NT2/D1 (cell line): ENCODE results near the gene IL6ST.

Experiments
- DNase-seq: peaks from one replicate; pipeline ENCODE4 v3.0.0-alpha.2; 2011; ENCODE audit warnings: low read depth, low spot score
- H3K27me3 ChIP-seq: 2 replicates; pipeline ENCODE4 v1.6.0; 2011; ENCODE audit warnings: mild to moderate bottlenecking; ENCODE audit not compliant: insufficient read length, insufficient read depth
- H3K36me3 ChIP-seq: 2 replicates; pipeline ENCODE4 v1.6.1; 2011; ENCODE audit warnings: mild to moderate bottlenecking, low read length, mixed read lengths; ENCODE audit not compliant: insufficient read depth, insufficient read length
- H3K4me1 ChIP-seq: 2 replicates; pipeline ENCODE4 v1.5.1; 2011; ENCODE audit not compliant: insufficient read depth, insufficient read length
- H3K4me3 ChIP-seq: 2 replicates; pipeline ENCODE4 v1.5.1; 2011; ENCODE audit warnings: low read depth; ENCODE audit not compliant: insufficient read length
- H3K9ac ChIP-seq: 2 replicates; pipeline ENCODE4 v1.6.0; 2011; ENCODE audit warnings: low read depth; ENCODE audit not compliant: insufficient read length
- H3K9me3 ChIP-seq: 2 replicates; pipeline ENCODE4 v1.5.1; 2011; ENCODE audit warnings: mild to moderate bottlenecking, low read length; ENCODE audit not compliant: insufficient read depth
- SUZ12 ChIP-seq: IDR thresholded peaks from 2 replicates; pipeline ENCODE4 v1.6.1; 2011; ENCODE audit not compliant: insufficient read length, insufficient read depth; ENCODE audit errors: extremely low read depth
- YY1 ChIP-seq: IDR thresholded peaks from 2 replicates; pipeline ENCODE4 v1.6.1; 2011; ENCODE audit not compliant: insufficient read length, insufficient read depth
- ZNF274 ChIP-seq: IDR thresholded peaks from 2 replicates; pipeline ENCODE4 v1.6.1; 2011; ENCODE audit warnings: mild to moderate bottlenecking, low read depth, low read length

The IL6ST gene

DNA sequence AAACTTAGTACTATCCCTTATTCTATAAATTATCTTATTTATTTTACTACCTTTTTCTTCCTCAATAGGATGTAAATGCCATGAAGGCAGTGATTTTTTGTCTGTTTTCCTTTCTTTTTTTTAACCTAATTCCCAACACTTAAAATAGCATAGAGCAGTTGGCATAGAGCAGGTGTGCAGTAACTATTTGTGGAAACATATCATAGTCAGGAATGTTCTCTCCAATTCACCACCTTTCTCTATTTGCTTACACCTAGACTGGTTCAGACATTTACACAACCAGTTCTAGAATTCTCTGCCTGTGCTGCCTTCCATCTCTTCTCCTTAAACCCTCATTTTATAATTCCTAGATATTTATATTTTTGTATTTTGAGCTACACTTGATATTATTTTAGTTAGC is 94.0 kb downstream of the IL6ST start:
- Histone ChIP-seq H3K27me3 (no peaks in the 10 kb centered on the region), H3K9me3 (no peaks in the 10 kb centered on the region), H3K36me3 (no peaks in the 10 kb centered on the region), H3K4me1 (no peaks in the 10 kb centered on the region), H3K9ac (no peak overlapping the region), H3K4me3 (no peak overlapping the region)
- TF ChIP-seq ZNF274 (no peak), YY1 (no peak), SUZ12 (no peak)
- no peak for DNase-seq

DNA sequence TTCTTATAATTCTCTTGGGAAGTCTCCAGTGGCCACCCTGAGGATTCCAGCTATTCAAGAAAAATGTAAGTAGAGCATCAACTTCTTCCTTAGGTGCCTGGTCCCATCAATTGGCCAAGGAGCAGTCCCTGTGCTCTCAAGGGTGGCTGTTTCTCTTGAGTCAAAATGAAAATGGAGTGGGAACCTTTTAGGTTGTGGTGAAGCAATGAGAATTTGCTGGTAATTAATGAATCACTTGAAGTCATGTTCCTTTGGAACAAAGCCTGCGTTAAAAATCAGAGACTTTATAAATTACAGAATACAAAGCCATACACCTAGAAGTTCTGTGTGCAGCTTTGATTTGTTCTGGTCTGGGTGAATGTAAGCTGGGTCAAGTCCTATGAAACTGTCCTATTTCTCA is 94.7 kb downstream of the IL6ST start:
- no peaks in the 10 kb centered on the region for H3K27me3 ChIP-seq

DNA sequence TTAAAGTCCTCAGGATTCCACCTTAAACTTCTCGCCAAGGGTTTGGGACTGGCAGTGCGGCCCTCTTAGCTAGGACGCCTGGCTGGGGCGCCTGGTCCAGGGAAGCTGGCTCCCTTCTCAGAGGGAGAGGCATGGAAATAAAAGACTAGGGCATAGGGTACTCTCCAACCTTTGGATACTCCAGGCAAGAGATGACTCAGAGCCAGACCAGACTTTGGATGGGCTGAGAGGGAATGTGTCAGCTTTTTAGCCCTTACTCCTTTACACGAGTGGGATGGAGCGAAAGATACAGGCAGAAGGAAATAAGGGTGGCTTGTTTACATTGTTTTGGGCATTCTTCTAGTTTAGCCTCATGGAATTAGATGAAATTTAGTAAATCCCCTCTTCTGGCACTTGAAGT is 95.4 kb downstream of the IL6ST start:
- Histone ChIP-seq H3K4me3 (no peak overlapping the region), H3K27me3 (no peaks in the 10 kb centered on the region), H3K36me3 (no peaks in the 10 kb centered on the region), H3K9ac (no peak overlapping the region), H3K4me1 (no peaks in the 10 kb centered on the region), H3K9me3 (no peaks in the 10 kb centered on the region)
- no peak for DNase-seq
- TF ChIP-seq SUZ12, result no peak
- no peak for TF ChIP-seq ZNF274
- no peak for TF ChIP-seq YY1

More for the DNA sequence above, 94.7 kb downstream of the IL6ST start:
- H3K4me1 ChIP-seq, result no peaks in the 10 kb centered on the region
- no peaks in the 10 kb centered on the region for H3K9me3 ChIP-seq
- TF ChIP-seq YY1 (no peak), SUZ12 (no peak), ZNF274 (no peak)
- no peaks in the 10 kb centered on the region for H3K36me3 ChIP-seq
- no peak overlapping the region for H3K9ac ChIP-seq
- no peak for DNase-seq
- H3K4me3 ChIP-seq, result no peak overlapping the region

DNA sequence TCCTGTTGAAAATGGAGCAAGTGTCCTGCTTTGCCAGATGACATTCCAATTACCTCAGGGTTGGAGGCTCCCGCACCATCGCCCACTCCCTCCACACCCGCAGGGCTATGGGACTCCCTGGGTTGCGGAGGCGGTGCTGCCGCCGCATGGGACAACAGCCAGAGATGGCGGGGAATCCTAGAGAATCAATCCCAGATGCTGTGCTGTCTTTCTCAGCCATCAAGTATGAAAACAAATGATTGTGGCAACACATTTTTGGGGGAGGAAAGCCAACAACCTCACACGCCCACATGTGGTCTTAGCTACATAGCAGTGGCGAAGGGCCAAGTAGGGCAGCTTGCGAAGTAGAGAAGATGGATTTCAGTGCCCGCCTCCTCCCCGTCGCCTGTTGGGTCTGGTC is 96.9 kb downstream of the IL6ST start:
- no peak for DNase-seq
- no peak for TF ChIP-seq YY1
- TF ChIP-seq SUZ12, result no peak
- TF ChIP-seq ZNF274, result no peak
- H3K4me3 ChIP-seq, result no peak overlapping the region

DNA sequence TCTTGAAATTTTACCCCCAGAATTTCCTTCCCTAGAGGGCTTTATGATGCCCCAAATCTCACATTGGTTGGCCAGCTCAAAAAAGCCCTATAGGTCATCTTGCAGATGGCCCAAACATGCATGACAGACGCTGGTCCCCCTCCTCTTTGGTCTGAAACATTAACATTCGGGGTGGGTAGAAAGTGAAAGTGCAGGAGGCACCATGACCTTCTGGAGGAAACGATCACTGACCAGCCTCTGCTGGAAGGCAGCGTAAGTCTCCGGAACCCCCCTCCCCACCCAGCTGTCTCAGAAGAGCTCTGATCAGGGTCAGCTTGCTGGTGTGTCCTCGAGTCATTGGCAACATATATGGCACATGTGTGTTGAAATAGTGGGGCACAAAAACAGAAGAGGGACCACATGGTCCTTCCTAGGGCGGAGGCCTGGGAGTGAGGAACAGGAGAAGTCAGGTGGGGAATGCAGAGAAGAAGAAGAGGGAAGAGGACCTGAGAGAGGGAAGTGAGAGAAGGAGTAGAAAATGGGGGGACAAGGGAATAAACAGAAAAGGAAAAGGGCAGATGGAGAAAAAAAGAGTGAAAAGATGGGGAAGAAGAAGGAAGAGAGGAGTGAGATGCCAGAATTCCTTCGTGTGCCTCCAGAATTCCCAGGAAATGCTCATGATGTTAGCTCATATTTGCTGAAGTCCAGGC is 97.4 kb downstream of the IL6ST start:
- TF ChIP-seq YY1 (no peak), SUZ12 (no peak), ZNF274 (no peak)
- Histone ChIP-seq H3K9ac (no peak overlapping the region), H3K9me3 (no peaks in the 10 kb centered on the region), H3K36me3 (no peaks in the 10 kb centered on the region), H3K4me3 (no peak overlapping the region), H3K4me1 (no peaks in the 10 kb centered on the region), H3K27me3 (no peaks in the 10 kb centered on the region)
- DNase-seq, result no peak

More for the DNA sequence above, 96.9 kb downstream of the IL6ST start:
- H3K36me3 ChIP-seq, result no peaks in the 10 kb centered on the region
- H3K9me3 ChIP-seq, result no peaks in the 10 kb centered on the region
- H3K9ac ChIP-seq, result no peak overlapping the region
- H3K27me3 ChIP-seq, result no peaks in the 10 kb centered on the region
- no peaks in the 10 kb centered on the region for H3K4me1 ChIP-seq

DNA sequence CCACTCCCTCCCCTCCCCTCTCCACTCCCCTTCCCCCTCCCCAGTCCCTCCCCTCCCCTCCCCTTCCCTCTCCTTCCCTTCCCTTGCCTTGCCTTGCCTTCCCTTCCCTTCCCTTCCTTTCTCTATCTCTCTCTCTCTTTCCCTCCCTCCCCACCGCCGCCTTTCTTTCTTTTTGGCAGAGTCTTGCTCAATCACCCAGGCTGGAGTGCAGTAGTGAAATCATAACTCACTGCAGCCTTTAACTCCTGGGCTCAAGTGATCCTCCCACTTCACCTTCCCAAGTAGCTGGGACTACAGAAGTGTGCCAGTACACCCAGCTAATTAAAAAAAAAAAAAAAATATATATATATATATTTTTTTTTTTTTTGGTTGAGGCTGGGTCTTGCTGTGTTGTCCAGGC is 98.1 kb downstream of the IL6ST start:
- no peak overlapping the region for H3K9ac ChIP-seq
- TF ChIP-seq YY1 (no peak), ZNF274 (no peak), SUZ12 (no peak)
- H3K4me3 ChIP-seq, result no peak overlapping the region
- H3K27me3 ChIP-seq, result no peaks in the 10 kb centered on the region
- no peaks in the 10 kb centered on the region for H3K9me3 ChIP-seq
- H3K36me3 ChIP-seq, result no peaks in the 10 kb centered on the region
- DNase-seq, result no peak
- H3K4me1 ChIP-seq, result no peaks in the 10 kb centered on the region

DNA sequence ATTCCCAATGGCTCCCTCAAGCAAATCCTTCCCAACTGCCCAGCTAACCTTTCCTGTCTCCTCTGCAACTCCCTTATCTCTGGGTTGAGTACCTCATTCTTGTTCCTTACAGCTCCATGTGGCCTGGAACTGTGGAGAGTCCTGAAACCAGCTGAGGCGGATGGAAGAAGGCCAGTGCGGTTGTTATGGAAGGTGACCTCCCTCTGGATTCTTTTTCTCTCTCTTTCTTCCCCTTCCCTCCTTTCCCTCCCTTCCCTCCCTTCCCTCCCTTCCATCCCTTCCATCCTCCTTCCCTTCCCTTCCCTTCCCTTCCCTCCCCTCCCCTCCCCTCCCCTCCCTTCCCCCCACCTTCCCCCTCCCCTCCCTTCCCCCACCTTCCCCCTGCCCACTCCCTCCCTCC is 98.5 kb downstream of the IL6ST start:
- no peak for DNase-seq
- Histone ChIP-seq H3K27me3 (no peaks in the 10 kb centered on the region), H3K4me1 (no peaks in the 10 kb centered on the region), H3K36me3 (no peaks in the 10 kb centered on the region), H3K4me3 (no peak overlapping the region), H3K9me3 (no peaks in the 10 kb centered on the region), H3K9ac (no peak overlapping the region)
- TF ChIP-seq ZNF274 (no peak), SUZ12 (no peak), YY1 (no peak)
